IMR-90 (cell line): Measurements from ENCODE around the gene LCA5L. TPM values are rescaled to one million over a fixed set of nuclear protein-coding genes. Genes with fewer than 3 reads are reported as not detected.

Source experiments
- ATAC-seq: fragments of 200-7000 bp; cut with Tn5 transposase; 2 replicates; pipeline ENCODE4 v1.9.1; 2020; ENCODE audit warnings: low read depth, mild to moderate bottlenecking, moderate library complexity
- BruUV-seq: library from RNA; stranded (reverse); fragments of 400-500 nt; replicated peaks from 2 replicates; lab custom pipeline; 2021; lab: Mats Ljungman, UMichigan
- CTCF ChIA-PET: fragments of 300-600 bp; formaldehyde crosslinking; extraction: SDS; loops from one replicate; lab custom pipeline; 2021; ENCODE audit warnings: antibody characterized with exemption; lab: Yijun Ruan, JAX
- POLR2A ChIA-PET: fragments of 300-600 bp; sonication (Branson Sonifier 250); formaldehyde crosslinking; loops from one replicate; lab custom pipeline; 2022; ENCODE audit warnings: antibody characterized with exemption; ENCODE audit not compliant: unreplicated experiment; lab: Charles Lee
- DNase-seq: peaks from one replicate; pipeline ENCODE4 v3.0.0; 2013
- H2AFZ ChIP-seq: replicated peaks from 2 replicates; pipeline ENCODE3; 2013; ENCODE audit warnings: low read length, mild to moderate bottlenecking; ENCODE audit not compliant: poor library complexity
- H2AK5ac ChIP-seq: 2 replicates; pipeline ENCODE4 v1.6.1; 2013; ENCODE audit warnings: low read depth, low read length, inconsistent platforms
- H2AK9ac ChIP-seq: replicated peaks from 2 replicates; pipeline ENCODE3; 2013; ENCODE audit warnings: mild to moderate bottlenecking, low read depth, low read length, moderate library complexity; ENCODE audit not compliant: poor library complexity
- H2BK120ac ChIP-seq: 2 replicates; pipeline ENCODE4 v1.6.1; 2013; ENCODE audit warnings: low read depth, low read length, inconsistent platforms
- H2BK15ac ChIP-seq: 3 replicates; pipeline ENCODE4 v1.6.1; 2013; ENCODE audit warnings: low read depth, low read length, inconsistent platforms
- H2BK20ac ChIP-seq: 2 replicates; pipeline ENCODE4 v1.6.1; 2013; ENCODE audit warnings: low read depth, mild to moderate bottlenecking, inconsistent platforms, low read length, moderate library complexity
- H2BK5ac ChIP-seq: 2 replicates; pipeline ENCODE4 v1.6.1; 2013; ENCODE audit warnings: mild to moderate bottlenecking, low read depth, low read length, inconsistent platforms; ENCODE audit not compliant: poor library complexity, severe bottlenecking
- H3K14ac ChIP-seq: replicated peaks from 2 replicates; pipeline ENCODE4 v1.6.1; 2013; ENCODE audit warnings: low read depth, low read length, inconsistent platforms
- H3K18ac ChIP-seq: 2 replicates; pipeline ENCODE4 v1.6.1; 2013; ENCODE audit warnings: low read depth, low read length, control low read depth
- H3K23ac ChIP-seq: 2 replicates; pipeline ENCODE4 v1.6.1; 2013; ENCODE audit warnings: low read depth, low read length, inconsistent platforms
- H3K27ac ChIP-seq: 2 replicates; pipeline ENCODE4 v1.5.1; 2013; ENCODE audit warnings: mild to moderate bottlenecking, control low read depth, low read length; ENCODE audit not compliant: insufficient read depth
- H3K27me3 ChIP-seq: 2 replicates; pipeline ENCODE4 v1.6.1; 2013; ENCODE audit warnings: low read length; ENCODE audit not compliant: control insufficient read depth, insufficient read depth
- H3K36me3 ChIP-seq: 2 replicates; pipeline ENCODE4 v1.6.1; 2013; ENCODE audit warnings: low read length, mixed read lengths; ENCODE audit not compliant: control insufficient read depth, insufficient read depth
- H3K4ac ChIP-seq: 2 replicates; pipeline ENCODE4 v1.6.1; 2013; ENCODE audit warnings: low read depth, low read length, inconsistent platforms
- H3K4me1 ChIP-seq: 2 replicates; pipeline ENCODE4 v1.6.1; 2013; ENCODE audit warnings: low read length, mixed read lengths; ENCODE audit not compliant: control insufficient read depth, insufficient read depth
- H3K4me2 ChIP-seq: 2 replicates; pipeline ENCODE4 v1.6.1; 2013; ENCODE audit warnings: low read depth, mild to moderate bottlenecking, control low read depth, low read length, moderate library complexity
- H3K4me3 ChIP-seq: 2 replicates; pipeline ENCODE4 v1.5.1; 2013; ENCODE audit warnings: low read depth, mild to moderate bottlenecking, control low read depth, low read length, moderate library complexity; ENCODE audit not compliant: insufficient read depth
- H3K56ac ChIP-seq: 2 replicates; pipeline ENCODE4 v1.6.1; 2013; ENCODE audit warnings: low read length, inconsistent platforms; ENCODE audit not compliant: insufficient read depth; ENCODE audit errors: extremely low read depth
- H3K79me1 ChIP-seq, 2 experiments: 2 replicates each; pipeline ENCODE4 v1.6.1; 2013; ENCODE audit warnings: low read length in 2 of 2, inconsistent platforms in 1 of 2, low read depth in 1 of 2
- H3K9ac ChIP-seq: 2 replicates; pipeline ENCODE4 v1.6.1; 2013; ENCODE audit warnings: low read depth, low read length, control low read depth
- H3K9me1 ChIP-seq: 2 replicates; pipeline ENCODE4 v1.6.1; 2013; ENCODE audit warnings: low read length, inconsistent platforms; ENCODE audit not compliant: insufficient read depth
- H3K9me3 ChIP-seq: 2 replicates; pipeline ENCODE4 v1.6.1; 2013; ENCODE audit warnings: low read length; ENCODE audit not compliant: control insufficient read depth, insufficient read depth
- H4K20me1 ChIP-seq: 2 replicates; pipeline ENCODE4 v1.6.1; 2013; ENCODE audit warnings: low read length, inconsistent platforms; ENCODE audit not compliant: insufficient read depth
- H4K5ac ChIP-seq: 2 replicates; pipeline ENCODE4 v1.6.1; 2013; ENCODE audit warnings: mild to moderate bottlenecking, low read depth, low read length, control low read depth
- H4K8ac ChIP-seq, 2 experiments: 2 replicates each; pipeline ENCODE4 v1.6.1; 2013; ENCODE audit warnings: low read depth in 2 of 2, low read length in 2 of 2, control low read depth in 1 of 2, inconsistent platforms in 1 of 2
- H4K91ac ChIP-seq: 2 replicates; pipeline ENCODE4 v1.6.1; 2013; ENCODE audit warnings: low read depth, low read length, inconsistent platforms; ENCODE audit not compliant: insufficient read depth
- BHLHE40 ChIP-seq: fragments of 150-350 bp; IDR thresholded peaks from 2 replicates; pipeline ENCODE4 v1.6.1; 2016; ENCODE audit warnings: mild to moderate bottlenecking, low read depth, low read length
- CHD1 ChIP-seq: IDR thresholded peaks from 2 replicates; pipeline ENCODE4 v1.6.1; 2012; ENCODE audit warnings: low read depth, low read length, improper control_type of control experiment
- CTCF ChIP-seq: conservative IDR thresholded peaks from 2 replicates; pipeline ENCODE4 v1.5.1; 2012; ENCODE audit warnings: mild to moderate bottlenecking, low read depth, low read length, improper control_type of control experiment
- ELK1 ChIP-seq: fragments of 150-350 bp; IDR thresholded peaks from 2 replicates; pipeline ENCODE4 v1.6.1; 2016; ENCODE audit warnings: low read depth, mild to moderate bottlenecking, low read length, moderate library complexity, borderline replicate concordance
- FOS ChIP-seq: fragments of 150-350 bp; IDR thresholded peaks from 2 replicates; pipeline ENCODE4 v1.6.1; 2016; ENCODE audit warnings: low read depth, low read length
- MAFK ChIP-seq: IDR thresholded peaks from 2 replicates; pipeline ENCODE4 v1.6.1; 2012; ENCODE audit warnings: low read depth, low read length, improper control_type of control experiment
- MAZ ChIP-seq: IDR thresholded peaks from 2 replicates; pipeline ENCODE4 v1.6.1; 2012; ENCODE audit warnings: low read depth, mild to moderate bottlenecking, low read length, improper control_type of control experiment, moderate library complexity, borderline replicate concordance
- MXI1 ChIP-seq: IDR thresholded peaks from 2 replicates; pipeline ENCODE4 v1.6.1; 2012; ENCODE audit warnings: low read depth, mild to moderate bottlenecking, low read length, moderate library complexity, borderline replicate concordance
- NFE2L2 ChIP-seq: fragments of 150-350 bp; IDR thresholded peaks from 2 replicates; pipeline ENCODE4 v1.6.1; 2016; ENCODE audit warnings: low read depth, mild to moderate bottlenecking, low read length
- POLR2A ChIP-seq: IDR thresholded peaks from 2 replicates; pipeline ENCODE4 v1.6.1; 2012; ENCODE audit warnings: mild to moderate bottlenecking, low read depth, low read length
- RAD21 ChIP-seq: IDR thresholded peaks from 2 replicates; pipeline ENCODE4 v1.6.1; 2012; ENCODE audit warnings: low read length, improper control_type of control experiment
- RCOR1 ChIP-seq: IDR thresholded peaks from 2 replicates; pipeline ENCODE4 v1.6.1; 2012; ENCODE audit warnings: mild to moderate bottlenecking, low read length, improper control_type of control experiment; ENCODE audit not compliant: insufficient replicate concordance
- RFX5 ChIP-seq: IDR thresholded peaks from 2 replicates; pipeline ENCODE4 v1.8.0; 2012; ENCODE audit warnings: low read depth, mild to moderate bottlenecking, low read length, moderate library complexity
- SMC3 ChIP-seq: fragments of 150-350 bp; IDR thresholded peaks from 2 replicates; pipeline ENCODE4 v1.6.1; 2016; ENCODE audit warnings: low read depth, mild to moderate bottlenecking, antibody characterized with exemption, low read length, moderate library complexity
- USF2 ChIP-seq: fragments of 150-350 bp; IDR thresholded peaks from 2 replicates; pipeline ENCODE4 v1.6.1; 2017; ENCODE audit warnings: mild to moderate bottlenecking, antibody characterized with exemption, low read length, low read depth
- WGBS, 2 experiments: methylation state at CpG; one replicate each; pipeline versions ENCODE4 v1.1.5 to v1.1.7; 2013; ENCODE audit warnings: missing lambda C conversion rate in 2 of 2; ENCODE audit not compliant: insufficient read length in 1 of 2; ENCODE audit errors: extremely low coverage in 2 of 2; 5-methylcytosine and 5-hydroxymethylcytosine counted together
- dilution Hi-C: fragments of 300-500 bp; cut with HindIII; formaldehyde crosslinking; loops from one replicate; pipeline ENCODE4 v1.14.3; 2018; ENCODE audit warnings: low sequenced_read_pairs; ENCODE audit not compliant: unreplicated experiment
- in situ Hi-C: fragments of 300-500 bp; cut with MboI; formaldehyde crosslinking; loops from 3 replicates; pipeline ENCODE4 v1.14.3; 2019; ENCODE audit warnings: low sequenced_read_pairs, inconsistent platforms, mixed read lengths
- intact Hi-C: fragments of 100-400 bp; cut with micrococcal nuclease; formaldehyde crosslinking; loops from 2 replicates; pipeline ENCODE4 v1.10.0; 2022
- polyA plus RNA-seq, 3 experiments: library from polyadenylated mRNA; depleted of rRNA; stranded (reverse); fragments of >200 nt; gene quantifications; 2 replicates each; pipeline ENCODE4 v1.2.3, GENCODE V29; 2012; ENCODE audit warnings: low replicate concordance in 1 of 3
- total RNA-seq: library from RNA; depleted of rRNA; stranded (reverse); fragments of >200 nt; gene quantifications from 2 replicates; pipeline ENCODE4 v1.2.3, GENCODE V29; 2012

The LCA5L gene
- total and polyA plus RNA-seq, 2 of the 4 experiments (the other 2 are of a cell fraction) = 0.18 to 0.26 TPM

DNA sequence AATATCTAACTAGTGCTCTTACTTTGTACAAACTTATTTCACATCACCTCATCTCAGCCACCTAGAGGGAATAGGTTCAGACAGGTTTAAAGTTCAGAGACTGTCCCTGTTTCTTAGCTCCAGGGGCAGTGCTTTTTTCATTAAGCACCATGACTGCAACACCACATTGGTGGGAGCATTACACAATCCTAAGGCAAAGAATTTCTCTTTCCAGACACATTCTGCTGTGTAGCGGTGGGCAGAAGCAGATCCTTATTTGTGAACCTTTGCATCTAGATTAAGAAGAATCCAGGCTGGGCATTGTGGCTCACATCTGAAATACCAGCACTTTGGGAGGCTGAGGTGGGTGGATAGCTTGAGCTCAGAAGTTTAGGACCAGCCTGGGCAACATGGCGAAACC, 16.1 kb downstream of the LCA5L start:
- Histone ChIP-seq H2AK9ac (no peak overlapping the region), H4K8ac (no peak overlapping the region), H3K79me1 (no peaks in the 10 kb centered on the region), H3K9me1 (peaks cover 3% of the 10 kb centered on the region; the same call in 1 of the 2 replicates), H3K23ac (no peak overlapping the region), H4K5ac (no peak overlapping the region), H3K4me2 (no peak overlapping the region), H3K27ac (no peak overlapping the region), H3K4me3 (no peak overlapping the region), H3K36me3 (no peaks in the 10 kb centered on the region), H2BK20ac (no peak overlapping the region), H3K14ac (no peak overlapping the region), H4K20me1 (no peaks in the 10 kb centered on the region), H4K91ac (no peak overlapping the region), H3K56ac (no peak overlapping the region), H2BK5ac (no peak overlapping the region), H3K4ac (no peak overlapping the region), H2BK15ac (no peak overlapping the region), H3K9ac (no peak overlapping the region), H3K18ac (no peak overlapping the region), H3K9me3 (no peaks in the 10 kb centered on the region), H2BK120ac (no peak overlapping the region), H3K27me3 (no peaks in the 10 kb centered on the region), H2AK5ac (no peak overlapping the region), H3K4me1 (peaks cover 6% of the 10 kb centered on the region; the same call in 1 of the 2 replicates), H2AFZ (no peak overlapping the region)
- TF ChIP-seq MAZ (no peak), SMC3 (no peak), RCOR1 (no peak), BHLHE40 (no peak), MAFK (no peak), USF2 (no peak), CHD1 (no peak), MXI1 (no peak), RAD21 (no peak), ELK1 (no peak), RFX5 (no peak), FOS (no peak), NFE2L2 (no peak), CTCF (no peak), POLR2A (no peak)
- in situ Hi-C loops = no loop called here
- CTCF ChIA-PET = interaction anchor here (1.0 kb wide), 1 partner anchor 12 kb away, joined by 4 read pairs; no protein-coding TSS in a partner anchor
- POLR2A ChIA-PET = no interaction called here
- DNase-seq (no peak), ATAC-seq (no peak)
- no CpG with 5 or more reads among the region's 2 CpGs for WGBS, 2 experiments
- dilution Hi-C loops = no loop called here
- intact Hi-C loops = no loop called here
- no TSS peak for BruUV-seq
